ENCODE measurements around the gene TIAM1. TPM values are rescaled to one million over a fixed set of nuclear protein-coding genes. Genes with fewer than 3 reads are reported as not detected.

The TIAM1 gene
- total RNA-seq, 1 donor from 2014 or later: 35.4 TPM

GRCh38 chr21:31289702-31290101 lies 54.4 kb downstream of the TIAM1 start:
- no peak for DNase-seq (ENCODE audit: low spot score, unreplicated experiment)
- H3K9me3 Mint-ChIP-seq (ENCODE audit: low read depth): peaks cover 7% of the 10 kb centered on the region
- H3K27ac Mint-ChIP-seq: no peak overlapping the region
- H3K27me3 Mint-ChIP-seq: no peaks in the 10 kb centered on the region
- TF ChIP-seq, protein P1, sequence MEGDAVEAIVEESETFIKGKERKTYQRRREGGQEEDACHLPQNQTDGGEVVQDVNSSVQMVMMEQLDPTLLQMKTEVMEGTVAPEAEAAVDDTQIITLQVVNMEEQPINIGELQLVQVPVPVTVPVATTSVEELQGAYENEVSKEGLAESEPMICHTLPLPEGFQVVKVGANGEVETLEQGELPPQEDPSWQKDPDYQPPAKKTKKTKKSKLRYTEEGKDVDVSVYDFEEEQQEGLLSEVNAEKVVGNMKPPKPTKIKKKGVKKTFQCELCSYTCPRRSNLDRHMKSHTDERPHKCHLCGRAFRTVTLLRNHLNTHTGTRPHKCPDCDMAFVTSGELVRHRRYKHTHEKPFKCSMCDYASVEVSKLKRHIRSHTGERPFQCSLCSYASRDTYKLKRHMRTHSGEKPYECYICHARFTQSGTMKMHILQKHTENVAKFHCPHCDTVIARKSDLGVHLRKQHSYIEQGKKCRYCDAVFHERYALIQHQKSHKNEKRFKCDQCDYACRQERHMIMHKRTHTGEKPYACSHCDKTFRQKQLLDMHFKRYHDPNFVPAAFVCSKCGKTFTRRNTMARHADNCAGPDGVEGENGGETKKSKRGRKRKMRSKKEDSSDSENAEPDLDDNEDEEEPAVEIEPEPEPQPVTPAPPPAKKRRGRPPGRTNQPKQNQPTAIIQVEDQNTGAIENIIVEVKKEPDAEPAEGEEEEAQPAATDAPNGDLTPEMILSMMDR (IDR thresholded peaks at IDR 0.05; ENCODE audit: unreplicated experiment): no peak
- peaks cover 11% of the 10 kb centered on the region for H3K36me3 Mint-ChIP-seq (ENCODE audit: insufficient read depth)
- H3K4me1 Mint-ChIP-seq (ENCODE audit: low read depth): peaks cover 2% of the 10 kb centered on the region
- H3K4me3 Mint-ChIP-seq (ENCODE audit: low read depth): no peak overlapping the region

DNA sequence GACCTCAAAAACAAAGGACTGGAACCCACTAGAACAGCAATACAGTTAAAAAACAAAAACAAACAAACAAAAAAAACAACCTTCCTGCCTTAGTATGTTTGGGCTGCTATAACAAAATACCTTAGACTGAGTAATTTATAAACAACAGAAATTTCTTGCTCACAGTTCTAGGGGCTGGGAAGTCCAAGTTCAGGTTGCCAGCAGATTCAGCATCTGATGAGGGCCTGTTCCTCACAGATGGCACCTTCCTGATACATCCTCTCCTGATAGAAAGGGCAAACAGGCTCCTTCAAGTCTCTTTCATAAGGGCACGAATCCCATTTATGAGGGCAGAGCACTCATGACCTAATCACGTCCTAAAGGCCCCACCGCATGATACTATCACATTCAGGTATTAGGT lies 55.9 kb downstream of the TIAM1 start:
- no peaks in the 10 kb centered on the region for H3K27me3 Mint-ChIP-seq
- H3K4me3 Mint-ChIP-seq (ENCODE audit: low read depth): no peak overlapping the region
- peaks cover 11% of the 10 kb centered on the region for H3K36me3 Mint-ChIP-seq (ENCODE audit: insufficient read depth)
- TF ChIP-seq, protein P1 (IDR thresholded peaks at IDR 0.05; ENCODE audit: unreplicated experiment): no peak
- H3K27ac Mint-ChIP-seq: no peak overlapping the region
- peaks cover 7% of the 10 kb centered on the region for H3K9me3 Mint-ChIP-seq (ENCODE audit: low read depth)
- H3K4me1 Mint-ChIP-seq (ENCODE audit: low read depth): no peaks in the 10 kb centered on the region
- DNase-seq (ENCODE audit: low spot score, unreplicated experiment): no peak

- no peaks in the 10 kb centered on the region for H3K27me3 Mint-ChIP-seq
Observed at GRCh38 chr21:31287201-31287600, 56.9 kb downstream of the TIAM1 start.

DNA sequence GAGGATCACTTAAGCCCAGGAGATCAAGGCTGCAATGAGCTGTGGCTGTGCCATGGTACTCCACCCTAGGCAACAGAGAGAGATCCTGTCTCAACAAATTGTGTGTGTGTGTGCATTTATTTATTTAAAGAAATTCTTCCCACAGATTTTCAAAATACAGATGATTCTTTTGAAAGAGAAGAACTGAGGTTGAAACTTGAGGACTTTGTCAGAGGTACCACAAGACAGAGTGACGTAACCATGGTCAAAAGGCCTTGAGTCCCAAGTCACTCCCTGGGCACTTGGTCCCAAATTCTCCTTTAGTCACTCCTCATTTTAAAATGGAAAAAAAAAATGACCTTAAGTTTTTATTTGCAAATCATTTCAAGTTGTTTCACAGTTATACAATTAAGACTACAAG lies 57.4 kb downstream of the TIAM1 start:
- DNase-seq (ENCODE audit: low spot score, unreplicated experiment): no peak
- TF ChIP-seq, protein P1 (IDR thresholded peaks at IDR 0.05; ENCODE audit: unreplicated experiment): no peak
- Mint-ChIP-seq H3K4me1 (ENCODE audit: low read depth) (no peaks in the 10 kb centered on the region), H3K27me3 (no peaks in the 10 kb centered on the region), H3K9me3 (ENCODE audit: low read depth) (peaks cover 7% of the 10 kb centered on the region), H3K27ac (no peak overlapping the region), H3K36me3 (ENCODE audit: insufficient read depth) (peaks cover 10% of the 10 kb centered on the region), H3K4me3 (ENCODE audit: low read depth) (no peak overlapping the region)

More at GRCh38 chr21:31287201-31287600, 56.9 kb downstream of the TIAM1 start:
- Mint-ChIP-seq H3K9me3 (ENCODE audit: low read depth) (peaks cover 7% of the 10 kb centered on the region), H3K4me1 (ENCODE audit: low read depth) (no peaks in the 10 kb centered on the region), H3K4me3 (ENCODE audit: low read depth) (no peak overlapping the region), H3K36me3 (ENCODE audit: insufficient read depth) (peaks cover 11% of the 10 kb centered on the region), H3K27ac (no peak overlapping the region)
- DNase-seq (ENCODE audit: low spot score, unreplicated experiment): no peak
- TF ChIP-seq, protein P1 (IDR thresholded peaks at IDR 0.05; ENCODE audit: unreplicated experiment): no peak

- Mint-ChIP-seq H3K9me3 (ENCODE audit: low read depth) (peaks cover 7% of the 10 kb centered on the region), H3K4me3 (ENCODE audit: low read depth) (no peak overlapping the region), H3K27ac (no peak overlapping the region), H3K27me3 (no peaks in the 10 kb centered on the region), H3K4me1 (ENCODE audit: low read depth) (no peaks in the 10 kb centered on the region), H3K36me3 (ENCODE audit: insufficient read depth) (peaks cover 11% of the 10 kb centered on the region)
- DNase-seq (ENCODE audit: low spot score, unreplicated experiment): no peak
- TF ChIP-seq, protein P1 (IDR thresholded peaks at IDR 0.05; ENCODE audit: unreplicated experiment): no peak
Observed at GRCh38 chr21:31284797-31285397, 59.2 kb downstream of the TIAM1 start.

Measured in progenitor cell of endocrine pancreas (in vitro differentiated cells).